NCI-H187 treated with DMSO at 0.1 percent for 48 hours (cell line): ENCODE measurements around the gene SEMA3G.

ENCODE experiments used
- DNase-seq: peaks from one replicate; lab custom pipeline; 2025; lab: John Stamatoyannopoulos, UW

Gene SEMA3G

DNA sequence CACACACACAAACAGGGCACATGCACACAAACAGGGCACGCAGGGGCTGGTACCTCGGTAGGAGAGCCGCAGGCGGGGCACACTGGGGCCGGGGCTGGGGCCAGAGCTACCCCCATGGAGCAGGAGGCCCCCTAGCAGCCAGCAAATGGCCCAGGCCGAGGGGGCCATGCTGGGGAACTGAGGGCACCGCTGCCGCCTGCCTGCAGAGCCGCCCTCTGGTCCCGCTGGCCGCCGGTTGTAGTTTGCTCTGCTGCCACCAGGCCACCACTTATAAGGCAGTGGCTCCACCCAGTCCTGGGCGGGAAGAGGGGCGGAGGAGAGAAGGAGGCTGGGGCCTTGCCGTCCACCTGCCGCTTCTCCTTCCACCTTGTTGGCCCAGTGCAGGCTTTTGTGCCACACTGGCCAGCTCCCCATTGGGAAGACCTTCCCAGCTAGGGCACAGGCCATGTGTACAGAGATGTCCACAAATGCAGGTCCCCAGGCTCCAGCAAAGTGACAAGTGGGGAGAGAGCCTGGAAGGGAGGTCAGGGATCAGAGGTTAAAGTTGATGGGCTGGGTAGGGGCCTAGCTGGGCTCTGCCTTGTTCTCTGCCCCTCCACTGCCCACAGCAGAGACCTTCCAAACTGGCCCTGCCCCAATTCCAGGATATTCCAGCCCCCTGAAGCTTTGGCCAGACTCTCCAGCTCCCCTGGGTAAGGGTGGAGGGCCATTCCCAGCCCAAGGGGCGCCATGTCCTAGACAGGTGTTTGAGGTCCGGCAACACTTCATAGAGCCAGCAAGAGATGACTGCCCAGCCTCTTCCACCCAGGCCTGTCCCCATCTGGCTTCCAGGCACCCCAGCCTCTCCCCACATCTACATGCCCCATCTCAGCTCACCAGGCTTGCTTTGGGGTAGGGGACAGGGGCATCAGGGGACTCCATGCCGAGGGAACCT, at the start of gene SEMA3G:
Gene SEMA3G (minus strand): TSS at position 244 of the 934 bp plus-strand sequence. CDS start 76 bp downstream, at position 168.
- DNase-seq: no peak

DNA sequence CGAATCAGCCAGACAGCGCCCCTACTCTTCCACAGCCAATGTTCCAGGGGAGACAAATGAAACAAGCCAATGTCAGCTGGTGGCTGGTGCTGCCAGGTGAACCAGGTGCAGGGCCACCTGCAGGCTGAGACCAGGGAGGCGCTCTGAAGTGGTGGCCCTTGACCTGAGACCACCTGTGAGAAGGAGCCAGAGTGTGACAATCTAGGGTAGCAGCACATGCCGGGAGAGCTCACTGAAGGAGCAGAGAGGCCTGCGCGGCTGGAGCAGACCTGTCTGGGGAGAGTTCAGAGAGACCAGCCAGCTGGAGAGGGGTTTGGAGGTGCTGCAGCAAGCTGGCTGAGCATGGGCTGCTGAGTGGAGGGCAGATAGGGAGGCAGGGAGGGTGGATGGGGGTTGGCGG, 49.5 kb upstream of the SEMA3G start:
- DNase-seq: no peak

DNA sequence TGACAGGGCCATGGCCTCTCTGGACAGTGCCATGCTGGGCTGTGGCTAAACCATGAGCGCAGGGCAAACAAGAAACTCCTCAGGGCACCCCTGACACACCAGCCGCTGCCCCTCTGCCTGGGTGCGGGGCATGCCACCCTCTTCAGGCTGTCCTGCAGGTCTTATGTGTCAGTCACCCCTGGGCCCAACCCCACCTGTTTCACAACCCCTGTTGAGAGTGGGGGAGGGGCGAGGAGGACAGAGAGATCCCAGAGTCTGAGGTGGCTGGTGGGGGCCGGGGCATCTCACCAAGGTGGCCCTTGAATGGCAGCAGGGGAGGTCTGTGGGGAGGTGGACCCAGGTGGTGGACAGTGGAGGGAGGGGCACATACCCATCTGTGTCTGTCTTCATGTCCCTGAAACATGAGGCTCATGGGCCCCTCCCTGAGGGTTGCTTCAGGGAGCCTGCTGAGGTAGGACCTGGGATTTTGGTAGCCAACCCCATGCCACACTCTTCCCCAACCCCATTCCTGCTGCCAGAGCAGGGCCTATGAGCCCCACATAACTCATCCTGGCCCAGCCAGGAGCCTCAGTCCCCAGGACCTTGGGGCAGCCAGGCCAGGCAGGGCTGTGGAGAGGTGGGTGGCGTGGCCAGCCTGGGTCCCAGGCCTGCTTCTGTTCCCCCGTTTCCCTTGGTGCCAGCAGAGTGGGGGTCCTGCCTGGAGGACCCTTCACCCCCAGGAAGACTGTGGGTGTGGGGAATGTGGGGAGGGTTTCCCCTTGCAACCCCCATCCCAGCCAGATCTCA, 48.5 kb upstream of the SEMA3G start:
- DNase-seq: no peak

DNA sequence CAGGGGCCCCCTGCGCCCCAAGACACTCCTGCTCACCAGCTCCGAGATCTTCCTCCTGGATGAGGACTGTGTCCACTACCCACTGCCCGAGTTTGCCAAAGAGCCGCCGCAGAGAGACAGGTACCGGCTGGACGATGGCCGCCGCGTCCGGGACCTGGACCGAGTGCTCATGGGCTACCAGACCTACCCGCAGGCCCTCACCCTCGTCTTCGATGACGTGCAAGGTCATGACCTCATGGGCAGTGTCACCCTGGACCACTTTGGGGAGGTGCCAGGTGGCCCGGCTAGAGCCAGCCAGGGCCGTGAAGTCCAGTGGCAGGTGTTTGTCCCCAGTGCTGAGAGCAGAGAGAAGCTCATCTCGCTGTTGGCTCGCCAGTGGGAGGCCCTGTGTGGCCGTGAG, 47.2 kb upstream of the SEMA3G start:
- DNase-seq: no peak

DNA sequence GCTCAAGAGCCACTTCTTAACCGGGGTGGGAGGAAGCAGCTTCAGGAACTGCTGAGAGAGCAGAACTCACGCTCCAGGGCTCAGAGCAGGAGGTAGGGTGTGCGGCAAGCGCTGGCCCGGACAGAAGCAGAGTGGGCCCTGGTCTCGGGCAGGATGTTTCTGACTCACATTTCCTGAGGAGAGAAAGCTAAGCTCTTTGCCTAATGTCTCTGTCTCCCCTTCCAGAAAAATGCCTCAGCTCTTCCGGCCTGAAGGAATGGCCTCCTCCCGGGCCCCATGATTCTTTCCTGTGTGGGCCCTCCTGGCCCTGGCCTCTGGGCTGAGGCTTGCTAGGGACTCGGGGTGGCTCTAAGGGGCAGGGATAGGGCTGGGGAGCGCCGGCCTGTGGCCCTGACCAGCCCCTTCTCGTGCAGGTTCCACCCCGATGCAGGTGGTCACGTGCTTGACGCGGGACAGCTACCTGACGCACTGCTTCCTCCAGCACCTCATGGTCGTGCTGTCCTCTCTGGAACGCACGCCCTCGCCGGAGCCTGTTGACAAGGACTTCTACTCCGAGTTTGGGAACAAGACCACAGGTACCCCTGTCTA, 46.1 kb upstream of the SEMA3G start:
- DNase-seq: no peak

DNA sequence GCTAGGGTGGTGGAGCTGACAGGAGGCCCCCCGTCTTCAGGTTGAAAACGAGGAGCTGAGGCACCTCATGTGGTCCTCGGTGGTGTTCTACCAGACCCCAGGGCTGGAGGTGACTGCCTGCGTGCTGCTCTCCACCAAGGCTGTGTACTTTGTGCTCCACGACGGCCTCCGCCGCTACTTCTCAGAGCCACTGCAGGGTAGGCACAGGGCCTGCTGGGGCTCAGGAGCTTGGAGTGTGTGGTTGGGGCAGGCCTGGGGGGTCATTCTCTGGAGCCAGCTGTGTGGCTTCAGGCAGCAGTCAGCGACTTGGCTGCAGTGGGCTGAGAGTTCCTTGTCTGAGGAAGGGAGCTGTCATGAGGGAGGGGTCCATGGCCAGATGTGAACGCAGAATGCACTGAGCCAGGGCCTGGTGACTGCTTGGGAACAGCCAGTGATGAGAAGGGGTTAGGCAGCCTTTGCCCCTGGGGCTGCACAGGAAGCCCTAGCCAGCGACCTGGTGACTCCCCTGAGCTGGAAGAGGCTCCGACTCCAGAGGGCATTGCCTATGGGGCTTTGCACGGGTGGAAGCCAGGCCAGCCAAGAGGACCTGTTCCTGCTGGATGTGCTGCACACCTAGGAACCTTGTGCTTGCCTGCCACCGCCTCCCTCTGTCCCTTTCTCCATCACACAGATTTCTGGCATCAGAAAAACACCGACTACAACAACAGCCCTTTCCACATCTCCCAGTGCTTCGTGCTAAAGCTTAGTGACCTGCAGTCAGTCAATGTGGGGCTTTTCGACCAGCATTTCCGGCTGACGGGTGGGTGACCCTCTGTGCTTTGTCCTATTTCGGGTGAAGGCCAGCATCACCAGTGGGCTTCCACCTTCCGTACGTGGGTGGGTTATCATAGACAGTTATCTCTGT, 45.4 kb upstream of the SEMA3G start:
- DNase-seq: no peak

DNA sequence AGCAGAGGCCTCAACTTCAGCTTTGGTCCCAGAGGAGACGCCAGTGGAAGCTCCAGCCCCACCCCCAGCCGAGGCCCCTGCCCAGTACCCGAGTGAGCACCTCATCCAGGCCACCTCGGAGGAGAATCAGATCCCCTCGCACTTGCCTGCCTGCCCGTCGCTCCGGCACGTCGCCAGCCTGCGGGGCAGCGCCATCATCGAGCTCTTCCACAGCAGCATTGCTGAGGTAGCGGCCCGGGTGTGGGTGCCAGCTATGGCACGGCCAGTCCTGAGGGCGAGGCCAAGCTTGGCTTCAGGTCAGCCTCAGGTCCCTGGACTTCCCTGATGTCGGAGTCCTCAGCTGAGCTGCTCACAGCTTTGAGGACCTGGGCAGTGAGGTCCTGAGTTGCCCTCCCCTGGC, 44.5 kb upstream of the SEMA3G start:
- DNase-seq: no peak

DNA sequence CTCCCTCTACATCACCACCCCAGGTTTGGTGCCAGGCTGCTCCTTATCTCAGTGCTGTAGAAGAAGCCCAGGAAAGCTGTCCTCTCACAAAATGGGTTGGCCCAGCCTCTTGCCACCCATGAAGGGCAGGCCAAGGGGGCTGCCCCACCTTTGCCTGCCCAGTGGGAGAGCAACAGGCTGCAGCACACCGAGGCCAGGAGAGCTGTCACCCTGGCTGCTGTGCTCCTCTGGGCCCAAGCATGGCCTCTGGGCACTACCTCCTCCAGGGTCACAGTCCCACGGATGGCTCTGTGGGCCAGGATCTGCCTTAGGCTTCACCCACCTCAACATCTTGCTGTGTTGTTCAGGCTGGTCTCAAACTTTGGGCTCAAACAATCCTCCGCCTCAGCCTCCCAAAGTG, 43.8 kb upstream of the SEMA3G start:
- DNase-seq: no peak

DNA sequence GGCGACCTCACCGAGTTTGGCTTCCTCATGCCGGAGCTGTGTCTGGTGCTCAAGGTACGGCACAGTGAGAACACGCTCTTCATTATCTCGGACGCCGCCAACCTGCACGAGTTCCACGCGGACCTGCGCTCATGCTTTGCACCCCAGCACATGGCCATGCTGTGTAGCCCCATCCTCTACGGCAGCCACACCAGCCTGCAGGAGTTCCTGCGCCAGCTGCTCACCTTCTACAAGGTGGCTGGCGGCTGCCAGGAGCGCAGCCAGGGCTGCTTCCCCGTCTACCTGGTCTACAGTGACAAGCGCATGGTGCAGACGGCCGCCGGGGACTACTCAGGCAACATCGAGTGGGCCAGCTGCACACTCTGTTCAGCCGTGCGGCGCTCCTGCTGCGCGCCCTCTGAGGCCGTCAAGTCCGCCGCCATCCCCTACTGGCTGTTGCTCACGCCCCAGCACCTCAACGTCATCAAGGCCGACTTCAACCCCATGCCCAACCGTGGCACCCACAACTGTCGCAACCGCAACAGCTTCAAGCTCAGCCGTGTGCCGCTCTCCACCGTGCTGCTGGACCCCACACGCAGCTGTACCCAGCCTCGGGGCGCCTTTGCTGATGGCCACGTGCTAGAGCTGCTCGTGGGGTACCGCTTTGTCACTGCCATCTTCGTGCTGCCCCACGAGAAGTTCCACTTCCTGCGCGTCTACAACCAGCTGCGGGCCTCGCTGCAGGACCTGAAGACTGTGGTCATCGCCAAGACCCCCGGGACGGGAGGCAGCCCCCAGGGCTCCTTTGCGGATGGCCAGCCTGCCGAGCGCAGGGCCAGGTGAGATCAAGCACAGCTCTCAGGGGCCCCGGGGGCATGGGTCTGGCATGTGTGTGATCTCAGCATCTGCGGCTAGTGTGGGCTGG, 43.1 kb upstream of the SEMA3G start:
- DNase-seq: no peak

DNA sequence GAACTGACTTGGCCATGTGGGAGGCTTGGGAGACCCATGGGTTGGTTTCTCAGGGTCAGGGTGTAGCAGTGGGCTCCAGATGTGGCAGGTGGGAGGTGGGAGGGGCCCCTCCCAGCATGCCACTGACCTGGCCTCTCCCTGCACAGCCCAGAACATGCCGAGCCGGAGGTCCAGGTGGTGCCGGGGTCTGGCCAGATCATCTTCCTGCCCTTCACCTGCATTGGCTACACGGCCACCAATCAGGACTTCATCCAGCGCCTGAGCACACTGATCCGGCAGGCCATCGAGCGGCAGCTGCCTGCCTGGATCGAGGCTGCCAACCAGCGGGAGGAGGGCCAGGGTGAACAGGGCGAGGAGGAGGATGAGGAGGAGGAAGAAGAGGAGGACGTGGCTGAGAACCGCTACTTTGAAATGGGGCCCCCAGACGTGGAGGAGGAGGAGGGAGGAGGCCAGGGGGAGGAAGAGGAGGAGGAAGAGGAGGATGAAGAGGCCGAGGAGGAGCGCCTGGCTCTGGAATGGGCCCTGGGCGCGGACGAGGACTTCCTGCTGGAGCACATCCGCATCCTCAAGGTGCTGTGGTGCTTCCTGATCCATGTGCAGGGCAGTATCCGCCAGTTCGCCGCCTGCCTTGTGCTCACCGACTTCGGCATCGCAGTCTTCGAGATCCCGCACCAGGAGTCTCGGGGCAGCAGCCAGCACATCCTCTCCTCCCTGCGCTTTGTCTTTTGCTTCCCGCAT, 42.3 kb upstream of the SEMA3G start:
- no peak for DNase-seq

DNA sequence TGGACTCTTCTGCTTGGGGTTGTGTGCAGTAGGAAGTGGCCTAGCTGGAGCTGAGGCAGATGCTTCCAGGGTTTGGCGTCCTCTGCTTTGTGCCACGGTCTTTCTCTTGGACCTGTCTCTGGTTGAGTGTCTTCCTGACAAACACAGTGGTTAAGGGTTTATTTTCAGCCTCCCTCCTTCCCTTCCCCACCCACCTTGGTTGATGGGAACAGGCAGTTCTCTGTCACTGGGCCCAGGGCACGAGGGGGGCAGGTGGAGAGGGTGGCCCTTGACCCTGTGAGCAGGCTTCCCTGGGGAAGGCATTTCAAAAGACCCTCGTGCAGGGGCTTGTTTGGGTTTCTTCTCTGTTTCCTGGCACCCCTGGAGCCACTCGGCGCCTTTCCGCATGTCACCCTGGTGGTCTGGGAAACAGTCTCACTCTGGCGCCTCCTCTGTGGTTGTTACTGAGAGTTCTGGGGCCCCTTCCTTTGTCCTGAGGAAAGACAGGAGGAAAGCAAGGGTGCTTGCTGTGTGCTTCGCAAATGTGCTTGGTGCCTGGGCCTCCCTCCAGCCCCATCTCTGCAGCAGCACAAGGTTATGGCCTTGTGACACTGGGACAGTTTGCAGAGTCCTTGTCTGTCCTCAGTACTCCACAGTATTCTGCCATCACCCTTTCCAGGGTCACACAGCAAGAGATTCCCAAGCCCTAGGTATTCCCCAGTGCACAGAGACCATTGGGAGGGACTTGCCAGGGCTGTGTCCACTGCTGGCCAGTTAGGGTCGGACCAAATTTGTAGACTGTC, 40.0 kb upstream of the SEMA3G start:
- DNase-seq: no peak

DNA sequence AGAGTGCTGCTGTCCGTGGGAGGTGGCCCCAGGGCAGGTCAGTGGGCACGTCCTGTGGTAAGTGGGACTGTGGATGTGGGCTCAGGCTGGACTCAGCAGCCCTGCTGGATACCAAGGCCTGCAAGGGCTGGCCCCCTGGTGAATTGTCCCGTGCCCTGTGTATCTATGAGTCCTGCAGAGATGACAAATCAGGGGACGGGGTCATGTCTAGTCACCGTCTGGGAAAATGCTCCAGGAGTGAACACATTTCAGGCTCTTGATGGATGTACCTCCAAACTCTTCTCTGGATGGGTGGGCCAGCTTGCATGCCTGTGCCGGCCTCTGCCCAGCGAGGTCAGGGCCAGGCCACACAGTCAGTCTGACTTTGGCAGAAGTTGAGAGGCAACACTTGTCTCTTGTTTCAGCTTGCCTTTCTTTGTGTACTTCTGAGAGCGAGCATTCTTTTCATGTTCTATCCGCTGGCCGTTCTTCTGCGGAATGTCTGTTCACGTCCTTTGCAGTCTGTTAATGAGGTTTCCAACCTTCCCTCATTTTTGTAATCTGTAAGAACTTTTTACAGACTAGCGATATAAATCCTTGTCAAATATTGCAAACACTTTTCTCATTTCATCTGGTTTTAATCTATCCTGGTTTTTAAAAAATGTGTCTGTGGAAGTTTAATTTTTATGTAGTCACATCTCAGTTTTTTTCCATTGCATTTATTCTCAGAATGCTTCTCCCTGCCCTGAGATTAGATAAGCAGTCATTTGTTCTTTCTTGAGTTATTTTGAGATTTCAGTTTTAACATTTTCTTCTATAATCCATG, 38.9 kb upstream of the SEMA3G start:
- no peak for DNase-seq

DNA sequence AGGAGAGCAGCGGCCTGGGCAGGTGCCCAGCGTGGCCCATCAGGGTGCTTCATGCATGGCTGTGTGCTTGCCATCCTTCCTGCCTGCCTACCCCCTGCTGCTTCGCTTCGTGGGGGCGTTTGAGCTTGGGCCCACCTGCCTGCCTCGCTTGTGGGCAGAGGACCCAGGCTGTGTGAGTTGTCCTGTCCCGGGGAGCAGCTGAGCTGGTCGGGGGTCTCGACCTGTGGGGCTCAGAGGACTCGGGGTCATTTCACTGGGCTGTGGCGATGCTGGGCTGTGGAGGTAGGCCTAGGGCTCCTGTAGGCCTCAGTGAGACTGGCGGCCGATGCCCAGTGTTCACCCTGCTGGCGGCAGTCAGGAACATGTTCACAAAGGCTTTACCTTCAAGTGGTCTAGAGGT, 38.2 kb upstream of the SEMA3G start:
- DNase-seq: no peak

DNA sequence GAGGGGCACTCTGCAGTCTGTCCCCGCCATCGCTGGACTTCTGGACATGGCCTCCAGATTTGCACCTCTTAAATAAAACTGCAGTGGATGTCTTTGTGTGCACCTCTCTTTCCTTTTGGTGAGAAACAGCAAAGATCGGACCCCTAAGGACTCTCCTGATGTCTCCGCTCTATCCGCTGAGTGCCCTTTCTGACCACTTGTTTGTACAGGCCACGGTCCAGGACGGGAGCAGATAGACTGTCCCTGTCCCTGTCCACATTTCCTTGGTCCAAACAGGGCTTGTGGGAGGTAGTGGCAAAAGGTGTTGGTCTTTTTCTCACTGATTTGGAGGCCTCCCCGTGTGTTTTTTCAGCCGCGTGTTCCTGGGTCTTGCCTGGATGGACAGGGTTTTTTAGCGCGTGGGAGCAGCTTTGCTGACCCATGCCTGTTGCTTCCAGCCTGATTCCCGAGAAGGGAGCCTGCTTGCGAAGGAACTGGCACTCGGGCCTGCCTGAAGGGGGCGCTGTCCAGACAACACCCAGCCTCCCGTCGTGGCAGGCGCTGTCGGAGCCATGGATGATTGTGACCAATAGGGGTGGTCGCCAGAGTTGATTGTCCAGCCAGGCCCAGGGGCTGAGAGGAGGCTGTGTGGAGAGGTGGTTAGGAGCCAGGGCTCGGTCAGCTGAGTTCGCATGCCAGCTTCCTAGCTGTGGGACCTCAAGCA, 37.1 kb upstream of the SEMA3G start:
- DNase-seq: no peak

DNA sequence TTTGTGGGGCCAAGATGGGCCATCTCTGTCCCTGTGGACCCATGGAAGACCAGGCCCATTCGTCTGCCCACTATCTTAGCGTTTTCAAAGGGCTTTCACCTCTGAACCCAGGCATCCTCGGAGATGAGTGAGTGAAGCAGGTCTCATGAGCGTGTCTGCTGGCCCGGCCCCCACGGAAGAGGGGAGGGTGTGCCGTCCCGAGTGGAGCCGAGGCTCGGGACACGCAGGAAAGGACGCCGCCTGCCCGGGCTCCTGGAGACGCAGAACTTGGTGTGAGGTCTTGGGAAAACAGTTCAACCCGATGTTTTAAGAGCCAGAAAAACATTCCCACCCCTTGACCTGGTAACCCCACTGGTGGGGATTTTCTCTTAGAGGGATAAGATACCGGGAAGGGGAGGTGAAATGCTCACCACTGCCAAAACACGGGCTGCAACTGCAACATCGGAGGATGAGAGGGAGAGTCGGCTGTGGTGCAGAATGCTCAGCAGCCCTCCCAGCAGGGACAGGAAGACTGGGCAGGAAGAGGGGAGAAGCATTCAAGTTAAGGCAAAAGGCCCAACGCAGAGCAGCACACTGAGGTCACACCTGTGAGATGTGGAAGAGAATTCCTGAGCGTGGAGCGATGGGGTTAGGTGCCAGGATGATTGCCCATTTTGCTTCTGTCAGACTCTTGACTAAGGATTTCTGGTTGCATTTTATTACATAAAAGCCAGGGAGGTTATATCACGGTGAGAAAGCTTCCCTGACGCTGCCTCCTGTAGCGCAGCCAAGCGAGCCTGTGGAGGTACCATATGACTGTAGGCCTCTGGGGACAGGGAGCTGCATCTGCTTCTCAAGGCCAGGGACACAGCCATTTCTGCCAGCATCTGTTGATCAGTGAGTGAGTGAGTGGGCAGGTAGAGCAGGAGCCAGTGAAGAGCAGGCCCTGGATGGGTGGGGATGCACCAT, 36.1 kb upstream of the SEMA3G start:
- DNase-seq: no peak

DNA sequence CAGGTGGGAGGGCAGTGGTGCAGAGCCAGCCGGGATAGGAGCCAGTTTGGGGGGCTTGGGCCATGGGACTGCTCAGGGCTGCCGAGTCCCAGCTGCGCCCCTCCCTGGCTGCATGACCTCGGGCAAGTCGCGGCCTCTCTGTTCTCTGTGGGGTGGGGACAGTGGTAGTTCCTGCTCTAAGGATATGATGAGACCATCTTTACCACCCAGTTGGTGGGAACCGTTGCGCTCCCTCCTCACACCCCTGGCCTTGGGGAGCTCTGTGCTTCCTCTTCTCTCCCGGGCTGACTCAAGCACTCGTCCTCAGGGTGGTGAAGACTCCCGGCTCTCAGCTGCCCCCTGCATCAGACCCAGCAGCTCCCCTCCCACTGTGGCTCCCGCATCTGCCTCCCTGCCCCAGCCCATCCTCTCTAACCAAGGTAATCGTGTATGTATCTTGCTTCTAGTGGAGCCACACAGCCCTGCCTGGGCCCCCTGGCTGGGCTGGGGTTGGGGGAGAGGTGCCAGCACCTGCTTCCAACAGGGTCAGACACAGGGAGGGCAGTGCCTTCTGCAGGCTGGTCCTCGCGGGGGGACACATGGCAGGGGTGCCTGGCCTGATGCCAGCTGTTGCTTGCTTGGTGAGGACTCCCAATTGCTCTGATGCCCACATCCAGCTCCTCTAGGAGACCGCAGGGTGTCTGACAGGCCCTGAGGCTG, 35.1 kb upstream of the SEMA3G start:
- DNase-seq: no peak
